Upper lobe of right lung (tissue), 1 donor: ENCODE results near the gene CSTPP1. TPM values are rescaled to one million over a fixed set of nuclear protein-coding genes. Genes with fewer than 3 reads are reported as not detected.

ENCODE experiments used
- ATAC-seq: fragments of 200-7000 bp; cut with Tn5 transposase; one replicate; pipeline ENCODE4 v1.9.1; 2020; ENCODE audit warnings: mild to moderate bottlenecking, moderate library complexity
- DNase-seq: peaks from one replicate; pipeline ENCODE4 v3.0.0-alpha.2; 2020
- H3K27ac ChIP-seq: fragments of 200-600 bp; one replicate; pipeline ENCODE4 v1.8.0; 2022
- H3K27me3 ChIP-seq: fragments of 200-600 bp; one replicate; pipeline ENCODE4 v1.8.0; 2022; ENCODE audit warnings: mild to moderate bottlenecking
- H3K36me3 ChIP-seq: fragments of 200-600 bp; one replicate; pipeline ENCODE4 v1.8.0; 2022
- H3K4me1 ChIP-seq: fragments of 200-600 bp; one replicate; pipeline ENCODE4 v1.8.0; 2022
- H3K4me3 ChIP-seq: fragments of 200-600 bp; one replicate; pipeline ENCODE4 v1.8.0; 2022; ENCODE audit warnings: mild to moderate bottlenecking
- H3K9me3 ChIP-seq: fragments of 200-600 bp; one replicate; pipeline ENCODE4 v1.8.0; 2022
- intact Hi-C: fragments of 100-400 bp; cut with DNase I; formaldehyde crosslinking; loops from one replicate; pipeline ENCODE4 v1.11.0; 2022
- total RNA-seq: library from RNA; stranded (reverse); fragmentation: NEBNext Ultra II Directional; extraction: Animal tissue kit (Norgen Biotek cat#: 25700); gene quantifications from one replicate; pipeline ENCODE4 v1.2.1, GENCODE V29; 2021
- TF ChIP-seq, protein P1 (sequence below): fragments of 200-600 bp; IDR thresholded peaks from one replicate; pipeline ENCODE4 v1.8.0; 2022; ENCODE audit warnings: antibody characterized with exemption
- donor health status: DM: no; HTN: yes; CAD: no; lungs with severe emphysema.

Gene CSTPP1
- total RNA-seq, 1 donor from 2014 or later, result 26.2 TPM

DNA sequence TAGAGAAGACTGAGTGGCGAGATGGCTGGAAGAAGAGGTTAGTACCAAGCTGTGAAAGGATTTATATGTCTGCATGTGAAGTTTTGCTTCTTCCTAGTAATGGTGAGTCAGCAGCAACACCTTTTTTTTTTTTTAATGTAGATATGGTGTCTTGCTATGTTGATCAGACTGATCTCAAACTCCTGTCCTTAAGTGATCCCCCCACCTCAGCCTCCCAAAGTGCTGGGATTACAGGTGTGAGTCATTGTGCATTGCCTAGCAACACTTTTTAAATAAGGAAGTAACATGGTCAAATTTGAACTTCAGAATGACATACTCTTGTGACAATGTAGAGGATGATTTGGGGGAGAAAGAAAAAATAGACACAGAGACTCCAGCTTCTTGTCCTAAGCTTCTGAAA lies 6.5 kb upstream of the CSTPP1 start:
- TF ChIP-seq, protein P1, sequence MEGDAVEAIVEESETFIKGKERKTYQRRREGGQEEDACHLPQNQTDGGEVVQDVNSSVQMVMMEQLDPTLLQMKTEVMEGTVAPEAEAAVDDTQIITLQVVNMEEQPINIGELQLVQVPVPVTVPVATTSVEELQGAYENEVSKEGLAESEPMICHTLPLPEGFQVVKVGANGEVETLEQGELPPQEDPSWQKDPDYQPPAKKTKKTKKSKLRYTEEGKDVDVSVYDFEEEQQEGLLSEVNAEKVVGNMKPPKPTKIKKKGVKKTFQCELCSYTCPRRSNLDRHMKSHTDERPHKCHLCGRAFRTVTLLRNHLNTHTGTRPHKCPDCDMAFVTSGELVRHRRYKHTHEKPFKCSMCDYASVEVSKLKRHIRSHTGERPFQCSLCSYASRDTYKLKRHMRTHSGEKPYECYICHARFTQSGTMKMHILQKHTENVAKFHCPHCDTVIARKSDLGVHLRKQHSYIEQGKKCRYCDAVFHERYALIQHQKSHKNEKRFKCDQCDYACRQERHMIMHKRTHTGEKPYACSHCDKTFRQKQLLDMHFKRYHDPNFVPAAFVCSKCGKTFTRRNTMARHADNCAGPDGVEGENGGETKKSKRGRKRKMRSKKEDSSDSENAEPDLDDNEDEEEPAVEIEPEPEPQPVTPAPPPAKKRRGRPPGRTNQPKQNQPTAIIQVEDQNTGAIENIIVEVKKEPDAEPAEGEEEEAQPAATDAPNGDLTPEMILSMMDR, result no peak
- no peaks in the 10 kb centered on the region for H3K36me3 ChIP-seq
- intact Hi-C loops, result no loop called here
- ATAC-seq, result peak; percentile 37
- H3K27ac ChIP-seq, result no peak overlapping the region
- no peak for DNase-seq
- H3K4me3 ChIP-seq, result no peak overlapping the region
- H3K9me3 ChIP-seq, result no peaks in the 10 kb centered on the region
- peaks cover 3% of the 10 kb centered on the region for H3K27me3 ChIP-seq
- H3K4me1 ChIP-seq, result no peaks in the 10 kb centered on the region

DNA sequence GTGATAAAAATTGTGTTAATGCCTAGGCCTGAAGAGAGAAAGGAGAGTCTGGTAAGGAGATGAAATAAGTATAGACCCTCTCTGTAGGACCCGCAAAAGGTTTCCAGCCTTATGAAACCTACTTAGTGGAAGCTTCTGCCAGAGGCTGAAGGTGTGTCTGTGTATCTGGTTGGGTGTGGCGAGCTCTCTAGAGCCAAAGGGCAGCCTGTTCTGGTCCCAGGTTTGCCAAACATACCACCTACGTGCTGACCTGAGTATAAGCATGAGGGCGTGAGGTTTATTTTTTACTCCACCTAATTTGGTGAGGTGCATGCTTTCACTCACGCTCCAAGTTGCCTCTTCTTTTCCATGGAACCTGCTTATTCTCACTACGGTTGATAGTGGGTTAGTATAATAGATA lies 5.6 kb downstream of the CSTPP1 start:
- H3K4me3 ChIP-seq, result no peak overlapping the region
- intact Hi-C loops, result no loop called here
- no peak overlapping the region for H3K27ac ChIP-seq
- H3K9me3 ChIP-seq, result no peaks in the 10 kb centered on the region
- DNase-seq (no peak), ATAC-seq (peak; percentile 76)
- H3K4me1 ChIP-seq, result peaks cover 3% of the 10 kb centered on the region
- no peaks in the 10 kb centered on the region for H3K36me3 ChIP-seq
- TF ChIP-seq, protein P1, result no peak
- H3K27me3 ChIP-seq, result no peaks in the 10 kb centered on the region

DNA sequence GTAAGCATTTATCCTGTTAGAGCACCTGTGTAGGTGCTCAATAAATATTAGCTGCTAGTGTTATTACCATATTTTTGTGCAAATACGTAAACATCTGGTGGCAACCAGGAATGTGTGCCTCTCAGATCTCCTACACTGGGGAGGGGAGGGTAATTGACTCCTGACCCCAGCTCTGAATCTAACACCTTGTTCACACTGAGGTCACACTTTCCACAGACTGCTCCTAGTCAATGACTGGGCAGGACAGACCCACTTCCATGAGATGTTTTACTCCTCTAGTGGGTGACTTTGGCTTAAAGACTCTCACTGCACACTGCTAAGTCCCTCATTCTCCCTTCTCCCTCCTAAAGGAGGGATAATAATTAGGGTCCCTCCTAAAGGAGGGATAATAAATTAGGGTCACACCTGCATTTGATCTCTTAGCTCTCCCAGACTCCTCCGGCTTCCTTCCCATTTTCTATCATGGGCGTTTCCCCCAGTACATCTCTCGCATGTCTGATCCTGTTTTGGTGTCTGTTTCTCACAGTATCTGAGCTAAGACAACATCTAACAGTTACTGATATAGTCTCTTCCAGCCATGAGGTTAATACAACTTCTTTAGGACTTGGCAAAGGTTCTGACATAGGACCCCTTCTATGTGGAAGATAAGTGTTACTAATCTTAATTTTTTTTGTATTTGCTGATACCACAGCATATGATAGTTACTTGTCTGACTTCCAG lies 8.0 kb downstream of the CSTPP1 start:
- intact Hi-C loops, result no loop called here
- Histone ChIP-seq H3K9me3 (no peaks in the 10 kb centered on the region), H3K4me1 (no peaks in the 10 kb centered on the region), H3K27me3 (no peaks in the 10 kb centered on the region), H3K27ac (no peak overlapping the region), H3K36me3 (no peaks in the 10 kb centered on the region), H3K4me3 (no peak overlapping the region)
- ATAC-seq (no peak), DNase-seq (no peak)
- TF ChIP-seq, protein P1, result no peak

DNA sequence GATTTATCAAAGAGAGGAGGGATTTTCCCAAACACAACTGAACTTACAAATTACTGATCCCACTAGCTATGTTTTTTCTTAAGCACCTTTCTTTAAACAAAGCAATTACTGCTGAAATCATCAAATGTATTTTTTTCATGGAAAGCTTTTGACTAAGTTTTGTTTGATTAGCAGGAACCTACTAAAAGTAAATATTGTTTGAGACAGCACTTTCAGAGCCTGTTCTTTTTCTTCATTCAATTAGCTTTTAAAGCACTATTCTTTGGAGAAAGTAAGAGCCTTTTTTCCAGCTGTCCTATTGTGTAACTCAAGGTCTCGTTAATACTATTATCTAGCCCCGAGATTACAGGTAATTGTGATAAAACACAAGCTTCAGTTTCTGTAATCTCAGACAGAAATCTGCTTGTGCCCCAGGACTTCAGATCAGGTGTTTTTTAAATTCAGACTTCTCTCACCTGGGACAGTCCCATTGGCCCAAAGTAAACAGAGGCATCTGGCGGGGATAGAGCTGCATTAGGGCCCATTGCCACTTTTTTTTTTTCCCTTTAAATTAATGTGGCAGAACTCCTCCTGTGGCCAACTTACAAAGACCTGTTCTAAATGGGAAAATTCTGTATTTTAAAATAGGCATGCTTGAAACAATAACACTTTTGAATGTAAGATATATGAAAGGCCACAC lies 11.0 kb downstream of the CSTPP1 start:
- Histone ChIP-seq H3K9me3 (no peaks in the 10 kb centered on the region), H3K4me1 (no peaks in the 10 kb centered on the region), H3K4me3 (no peak overlapping the region), H3K27me3 (no peaks in the 10 kb centered on the region), H3K27ac (no peak overlapping the region), H3K36me3 (no peaks in the 10 kb centered on the region)
- TF ChIP-seq, protein P1, result no peak
- DNase-seq, result no peak
- intact Hi-C loops, result no loop called here
- no peak for ATAC-seq

DNA sequence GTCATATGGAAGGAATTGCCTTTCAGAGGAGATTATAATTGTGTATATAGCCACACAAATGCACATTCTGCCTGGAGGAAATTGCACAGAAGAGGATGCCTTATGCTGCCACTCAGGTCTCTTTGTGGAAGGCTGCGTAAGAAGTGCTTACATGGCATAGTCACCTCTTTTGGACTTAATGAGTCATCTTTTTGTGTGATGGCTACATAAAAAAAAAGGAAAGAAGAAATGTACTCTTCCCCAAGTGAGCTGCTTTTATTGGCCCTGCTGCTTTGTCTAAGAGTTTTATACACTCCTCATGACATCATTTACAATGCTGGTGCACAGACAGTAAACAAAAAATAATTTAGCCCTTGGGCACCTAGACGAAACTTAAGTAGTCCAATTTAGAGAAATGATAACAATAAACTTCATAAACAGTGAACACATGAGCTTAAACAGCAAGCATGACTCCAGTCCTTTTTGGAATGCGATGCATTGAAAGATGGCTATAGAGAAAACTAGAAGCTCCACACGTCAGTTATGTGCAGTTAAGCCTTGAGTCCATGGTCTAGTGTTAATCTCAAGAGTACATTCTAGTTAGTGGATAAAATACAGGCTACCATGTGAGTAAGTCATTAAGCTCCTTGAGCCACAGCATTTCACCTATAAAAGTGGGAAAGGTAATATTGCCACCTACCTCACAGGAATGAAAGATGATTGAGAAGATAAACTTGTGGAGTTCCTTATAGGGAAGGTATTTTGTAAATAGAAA lies 12.0 kb downstream of the CSTPP1 start:
- DNase-seq (no peak), ATAC-seq (no peak)
- intact Hi-C loops, result no loop called here
- Histone ChIP-seq H3K27me3 (no peaks in the 10 kb centered on the region), H3K27ac (no peak overlapping the region), H3K36me3 (no peaks in the 10 kb centered on the region), H3K4me3 (no peak overlapping the region), H3K4me1 (no peaks in the 10 kb centered on the region), H3K9me3 (no peaks in the 10 kb centered on the region)
- TF ChIP-seq, protein P1, result no peak
